Skeletal muscle cell (primary cell): ENCODE data around the gene ZBTB18.
"Not testable (repeated sequence)": the region's sequence is repeated elsewhere in the genome, so short reads cannot be mapped to it uniquely, and the experiment has no call there.

Experiments used
- DNase-seq: peaks from one replicate; pipeline ENCODE4 v3.0.0-alpha.2; 2010; ENCODE audit warnings: low read depth
- H3K4me3 ChIP-seq: 2 replicates; pipeline ENCODE4 v1.5.1; 2011; ENCODE audit warnings: low read depth, mild to moderate bottlenecking, control low read depth, low read length, moderate library complexity

ZBTB18 gene

GRCh38 chr1:244050835-244051444 lies at the start of gene ZBTB18:
TSS of gene ZBTB18 (plus strand) at chr1:244051283. CDS start at chr1:244051432, 149 bp downstream.
- DNase-seq = peak; percentile 59
- H3K4me3 ChIP-seq = peak within 1 kb of the TSS; percentile 64

DNA sequence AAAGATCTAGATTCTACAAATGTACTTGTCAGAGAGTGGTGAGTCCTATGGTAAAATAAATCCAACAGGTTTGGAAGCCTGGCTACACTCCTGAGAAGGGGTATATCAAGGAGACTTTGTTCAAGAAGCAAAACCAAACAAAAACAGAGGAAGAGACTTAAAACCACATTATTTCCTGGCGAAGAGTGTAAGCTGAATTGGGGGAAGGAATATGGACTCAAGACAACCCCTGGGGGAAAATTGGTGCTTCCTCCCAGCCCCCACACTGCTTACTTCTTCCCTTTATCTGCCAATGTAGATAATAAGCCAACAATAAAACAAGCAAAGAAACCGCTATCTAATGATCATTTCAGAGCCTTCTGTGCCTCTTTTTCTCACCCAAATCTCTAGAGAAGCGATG lies 48.4 kb upstream of the ZBTB18 start:
- no peak overlapping the region for H3K4me3 ChIP-seq
- DNase-seq = no peak

- DNase-seq = no peak
- H3K4me3 ChIP-seq = no peak overlapping the region
Measured at GRCh38 chr1:244005455-244005854, 45.6 kb upstream of the ZBTB18 start.

- no peak for DNase-seq
- H3K4me3 ChIP-seq = no peak overlapping the region
Measured at GRCh38 chr1:244006381-244006901, 44.6 kb upstream of the ZBTB18 start.

DNA sequence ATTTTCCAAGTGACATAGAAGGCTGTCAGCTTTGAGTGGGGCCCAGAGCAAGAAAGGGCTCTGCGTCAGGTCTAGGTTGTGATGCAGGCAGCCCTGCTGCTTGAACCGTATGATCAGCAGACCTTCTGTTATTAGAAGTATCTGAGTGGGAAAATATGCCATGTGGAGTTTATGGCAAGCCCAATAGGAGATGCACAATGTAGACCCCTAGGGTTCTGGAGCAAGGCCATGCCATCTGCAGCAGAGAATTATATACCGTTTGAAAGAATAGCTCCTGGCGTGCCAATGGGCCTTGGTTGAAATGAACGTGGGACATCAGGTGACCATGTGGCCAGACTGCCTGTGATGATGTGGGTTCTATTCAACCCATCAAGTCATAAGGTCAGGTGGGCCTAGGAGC lies 44.1 kb upstream of the ZBTB18 start:
- H3K4me3 ChIP-seq = no peak overlapping the region
- no peak for DNase-seq

- DNase-seq = no peak
- H3K4me3 ChIP-seq = no peak overlapping the region
Measured at GRCh38 chr1:244010191-244010590, 40.9 kb upstream of the ZBTB18 start.

DNA sequence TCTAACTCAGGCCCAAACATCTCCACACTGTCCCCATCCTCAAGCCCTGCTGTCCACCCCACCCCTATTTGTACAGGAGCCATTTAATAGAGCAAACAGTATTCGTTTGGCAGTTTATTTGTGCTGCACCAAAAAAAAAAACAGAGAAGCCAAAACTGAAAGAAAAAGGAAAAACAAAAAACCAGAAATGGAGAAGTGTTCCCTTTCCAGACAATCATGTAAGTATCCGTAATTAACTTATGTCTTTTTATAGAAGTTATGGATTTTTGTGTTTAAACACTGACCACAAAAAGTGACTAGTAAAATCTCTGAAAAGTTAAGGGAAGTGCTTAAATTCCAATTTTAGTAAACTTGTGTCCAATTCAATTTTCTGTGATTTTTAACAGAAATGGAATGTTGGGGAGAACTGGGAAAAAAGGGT lies 40.4 kb upstream of the ZBTB18 start:
- no peak for DNase-seq
- no peak overlapping the region for H3K4me3 ChIP-seq

DNA sequence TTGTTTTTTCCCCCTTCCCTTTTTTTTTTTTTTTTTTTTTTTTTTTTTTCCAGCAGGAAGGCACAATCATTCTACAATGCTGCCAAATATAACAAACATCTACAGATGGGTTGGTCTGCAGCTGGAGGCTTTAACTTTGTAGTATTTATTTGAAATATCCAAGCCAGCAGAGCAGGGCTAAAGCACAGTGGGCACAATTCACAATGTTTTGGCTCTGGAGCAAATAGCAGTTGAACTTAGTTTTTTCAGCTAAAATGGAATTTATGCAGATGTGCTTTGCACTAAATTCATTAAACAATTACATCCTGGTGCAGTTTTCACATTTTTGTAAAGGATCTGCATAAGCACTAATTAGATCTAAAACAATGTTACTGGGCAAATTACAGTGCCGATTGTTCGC lies 39.8 kb upstream of the ZBTB18 start:
- no peak for DNase-seq
- H3K4me3 ChIP-seq = no peak overlapping the region

- DNase-seq = no peak
- H3K4me3 ChIP-seq = no peak overlapping the region
Measured at GRCh38 chr1:244011786-244012185, 39.3 kb upstream of the ZBTB18 start.

DNA sequence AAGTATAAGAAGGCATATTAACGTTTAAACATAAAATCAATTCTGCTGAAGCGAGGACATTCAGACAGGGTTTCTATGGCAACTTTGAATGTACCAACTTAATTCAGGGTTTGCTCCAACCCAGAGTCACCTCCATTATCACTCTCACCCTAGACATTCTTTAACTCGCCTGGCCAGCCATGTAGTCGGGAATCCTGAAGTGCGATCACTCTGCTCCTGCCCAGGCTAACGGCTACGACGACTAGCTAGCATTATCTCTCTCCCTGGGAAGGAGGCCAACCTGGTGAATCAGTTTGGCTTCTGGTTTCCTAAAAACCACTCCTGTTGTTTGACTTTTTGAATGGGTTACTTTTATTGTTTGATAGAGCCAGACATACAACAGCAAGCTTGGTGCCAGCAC lies 38.9 kb upstream of the ZBTB18 start:
- no peak overlapping the region for H3K4me3 ChIP-seq
- peak; percentile 13 for DNase-seq

GRCh38 chr1:244013100-244013499 lies 38.0 kb upstream of the ZBTB18 start:
- no peak for DNase-seq
- H3K4me3 ChIP-seq = no peak overlapping the region

GRCh38 chr1:244014862-244015261 lies 36.2 kb upstream of the ZBTB18 start:
- DNase-seq, H3K4me3 ChIP-seq: not testable (repeated sequence)

GRCh38 chr1:244019982-244020485 lies 31.0 kb upstream of the ZBTB18 start:
- no peak overlapping the region for H3K4me3 ChIP-seq
- no peak for DNase-seq

DNA sequence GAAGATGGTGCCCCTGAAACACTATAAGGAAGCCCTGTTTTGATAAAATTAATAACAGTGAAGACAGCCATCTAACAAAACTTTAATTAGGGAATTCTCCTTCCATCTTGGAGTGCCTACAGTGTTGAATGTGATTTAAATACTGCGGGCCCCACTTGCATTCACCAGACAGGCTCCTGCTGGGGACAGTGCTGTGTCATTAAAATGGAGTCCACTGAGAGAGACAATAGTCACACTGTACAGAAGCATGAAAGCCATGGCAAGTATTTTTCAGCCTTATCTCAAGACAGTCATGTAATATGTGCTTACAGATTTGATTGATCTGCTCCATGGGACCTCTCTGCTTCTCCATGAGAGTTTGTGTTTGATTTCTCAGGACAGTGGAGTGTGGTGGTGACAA lies 29.7 kb upstream of the ZBTB18 start:
- no peak overlapping the region for H3K4me3 ChIP-seq
- DNase-seq = no peak

GRCh38 chr1:244022311-244022710 lies 28.8 kb upstream of the ZBTB18 start:
- DNase-seq = peak; percentile 20

GRCh38 chr1:244022864-244023440 lies 28.1 kb upstream of the ZBTB18 start:
- no peak for DNase-seq
- no peak overlapping the region for H3K4me3 ChIP-seq

More at GRCh38 chr1:244022311-244022710, 28.8 kb upstream of the ZBTB18 start:
- H3K4me3 ChIP-seq = no peak overlapping the region

DNA sequence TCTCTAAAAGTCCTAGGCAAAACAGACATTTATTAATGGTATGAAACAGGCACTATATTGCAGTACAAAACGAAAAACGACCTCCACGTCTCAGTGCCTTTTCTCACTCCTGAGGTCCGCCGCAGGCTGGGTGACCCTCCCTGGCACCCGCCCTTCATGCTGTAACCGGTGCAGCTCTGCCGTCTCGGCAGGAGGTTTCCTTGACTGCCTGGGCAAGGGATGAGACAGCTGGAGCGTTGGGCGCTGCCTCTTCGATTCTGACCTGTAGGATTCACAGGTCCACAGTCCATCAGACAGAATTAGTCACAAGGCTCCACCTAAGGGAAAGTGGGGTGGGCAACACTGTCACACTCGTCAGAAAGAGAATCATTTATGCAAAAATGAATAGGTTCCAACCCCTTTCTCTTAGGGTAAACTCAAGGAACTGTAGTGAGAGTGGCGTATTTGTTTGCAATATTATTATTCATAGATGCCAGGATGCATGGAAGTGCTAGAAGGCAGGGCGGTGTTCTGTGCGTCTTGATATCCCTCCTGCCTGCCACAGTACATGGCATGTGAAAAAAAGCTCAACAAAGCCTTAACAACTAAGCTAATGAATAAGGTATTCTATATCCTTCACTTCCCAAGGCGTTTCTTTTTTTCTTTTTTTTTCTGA lies 23.5 kb upstream of the ZBTB18 start:
- DNase-seq = no peak
- no peak overlapping the region for H3K4me3 ChIP-seq

GRCh38 chr1:244028701-244029100 lies 22.4 kb upstream of the ZBTB18 start:
- no peak for DNase-seq
- no peak overlapping the region for H3K4me3 ChIP-seq

- H3K4me3 ChIP-seq = no peak overlapping the region
- no peak for DNase-seq
Measured at GRCh38 chr1:244029124-244029523, 22.0 kb upstream of the ZBTB18 start.

- DNase-seq = no peak
- H3K4me3 ChIP-seq = no peak overlapping the region
Measured at GRCh38 chr1:244030481-244031040, 20.5 kb upstream of the ZBTB18 start.
